Adipocyte (in vitro differentiated cells): ENCODE data around the gene PFN1.
A peak's percentile ranks its signal among the peaks of the same experiment; 100 is the strongest.

Source experiments
- DNase-seq: peaks from one replicate; pipeline ENCODE4 v3.0.0-alpha.2; 2015; ENCODE audit warnings: low read depth
- H3K27me3 ChIP-seq: replicated peaks from 2 replicates; pipeline ENCODE4 v1.7.0; 2013; ENCODE audit warnings: mild to moderate bottlenecking, low read length, moderate library complexity; ENCODE audit not compliant: control insufficient read depth, insufficient read depth
- H3K36me3 ChIP-seq: 2 replicates; pipeline ENCODE4 v1.7.0; 2013; ENCODE audit warnings: low read length, mild to moderate bottlenecking, moderate library complexity; ENCODE audit not compliant: control insufficient read depth, insufficient read depth, severe bottlenecking
- H3K4me1 ChIP-seq: 2 replicates; pipeline ENCODE4 v1.7.0; 2013; ENCODE audit warnings: mild to moderate bottlenecking, low read length, moderate library complexity; ENCODE audit not compliant: control insufficient read depth, insufficient read depth
- H3K4me3 ChIP-seq: 2 replicates; pipeline ENCODE4 v1.7.0; 2013; ENCODE audit warnings: mild to moderate bottlenecking, low read length, moderate library complexity
- H3K9ac ChIP-seq: 2 replicates; pipeline ENCODE4 v1.7.0; 2013; ENCODE audit warnings: mild to moderate bottlenecking, low read length, moderate library complexity
- H3K9me3 ChIP-seq: 2 replicates; pipeline ENCODE4 v1.7.0; 2013; ENCODE audit warnings: mild to moderate bottlenecking, low read length, moderate library complexity; ENCODE audit not compliant: control insufficient read depth

The PFN1 gene

DNA sequence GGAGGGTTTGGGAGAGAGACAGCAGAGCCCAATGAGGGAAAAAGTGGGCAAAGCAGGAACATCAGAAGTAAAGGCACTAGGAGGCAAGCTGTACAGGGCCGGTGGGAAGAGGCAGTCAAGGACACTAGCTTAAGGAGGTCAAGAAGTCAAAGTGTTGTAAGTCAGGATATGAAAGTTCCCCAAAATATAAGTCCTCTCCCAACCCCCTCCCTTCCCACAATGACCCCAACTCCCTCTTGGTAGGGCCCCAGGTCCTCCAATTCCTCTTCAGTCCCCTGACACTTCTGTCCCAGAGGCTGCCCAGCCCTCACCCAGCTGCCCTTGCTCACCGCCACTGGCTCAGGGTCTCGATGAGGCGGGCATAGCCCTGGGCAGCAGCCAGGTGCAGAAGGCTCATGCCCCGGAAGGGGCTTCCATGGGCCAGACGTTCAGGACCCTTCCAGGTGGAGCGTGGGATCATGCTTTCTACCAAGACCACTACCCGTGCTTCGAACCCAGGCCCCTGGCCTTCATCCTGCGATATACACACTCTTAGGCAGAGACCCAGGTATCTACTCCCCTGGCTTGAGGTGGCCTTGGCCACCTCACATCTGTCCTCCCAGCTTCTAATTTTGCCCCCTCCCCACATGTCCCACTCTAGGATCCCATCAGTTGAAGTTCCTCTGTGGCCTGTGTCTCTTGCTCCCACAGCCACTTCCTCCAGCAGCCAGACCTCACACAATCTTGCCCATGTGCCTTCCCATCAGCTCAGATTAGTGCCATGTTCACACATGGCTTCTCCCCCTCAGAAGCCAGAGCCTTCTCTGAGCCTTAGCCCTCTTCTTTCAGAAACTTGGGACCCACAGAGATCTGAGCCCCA, 25.2 kb upstream of the PFN1 start:
- peaks cover 57% of the 10 kb centered on the region for H3K36me3 ChIP-seq
- peaks cover 25% of the 10 kb centered on the region for H3K4me1 ChIP-seq
- no peaks in the 10 kb centered on the region for H3K27me3 ChIP-seq
- no peak overlapping the region for H3K9ac ChIP-seq
- no peaks in the 10 kb centered on the region for H3K9me3 ChIP-seq
- no peak overlapping the region for H3K4me3 ChIP-seq
- no peak for DNase-seq

DNA sequence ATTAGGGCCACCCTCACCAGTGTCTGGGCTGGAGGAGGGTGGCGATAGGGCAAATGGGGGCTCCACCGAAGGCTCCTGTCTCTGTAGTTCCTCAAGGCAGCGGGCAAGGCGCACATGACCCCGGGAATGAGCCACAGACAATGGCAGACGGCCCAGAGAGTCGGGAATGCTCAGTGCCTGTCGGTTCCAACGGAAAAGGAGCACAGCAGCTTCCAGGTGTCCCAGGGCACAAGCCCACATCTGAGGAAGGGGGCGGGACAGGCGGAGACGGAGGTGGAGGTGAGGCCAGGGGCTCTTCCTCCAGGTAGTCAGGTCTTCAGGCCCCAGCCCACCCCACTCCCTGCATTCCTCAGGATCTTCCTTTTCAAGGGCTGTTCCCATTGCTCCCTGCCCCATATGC, 24.4 kb upstream of the PFN1 start:
- Histone ChIP-seq H3K27me3 (no peaks in the 10 kb centered on the region), H3K4me1 (peaks cover 28% of the 10 kb centered on the region), H3K36me3 (peaks cover 50% of the 10 kb centered on the region), H3K9ac (no peak overlapping the region), H3K4me3 (no peak overlapping the region), H3K9me3 (no peaks in the 10 kb centered on the region)
- no peak for DNase-seq

DNA sequence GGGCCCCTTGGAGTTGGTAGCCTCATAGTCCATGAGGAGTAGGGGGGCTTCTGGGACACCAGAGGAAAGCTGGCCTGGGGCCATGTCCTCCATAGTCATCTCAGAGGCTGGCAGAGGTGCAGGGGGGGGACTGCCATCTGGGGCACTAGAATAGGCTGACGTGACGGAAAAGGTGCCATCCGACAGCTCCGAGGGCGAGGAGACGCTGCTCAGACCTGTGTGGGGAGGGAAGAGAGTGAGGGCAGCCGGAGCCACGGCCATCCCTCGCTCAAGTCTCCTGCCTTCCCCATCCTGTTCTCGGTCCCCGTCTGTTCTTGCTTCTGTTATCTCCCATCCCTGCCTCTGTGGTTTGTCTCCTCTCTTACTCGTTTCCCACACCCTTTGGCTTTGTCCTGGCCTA, 24.0 kb upstream of the PFN1 start:
- DNase-seq, result no peak
- peak overlapping the region; percentile 59 for H3K9ac ChIP-seq
- peaks cover 28% of the 10 kb centered on the region for H3K4me1 ChIP-seq
- peaks cover 46% of the 10 kb centered on the region for H3K36me3 ChIP-seq
- no peaks in the 10 kb centered on the region for H3K9me3 ChIP-seq
- H3K27me3 ChIP-seq, result no peaks in the 10 kb centered on the region
- H3K4me3 ChIP-seq, result no peak overlapping the region

GRCh38 chr17:4971826-4972225, 23.5 kb upstream of the PFN1 start:
- no peaks in the 10 kb centered on the region for H3K9me3 ChIP-seq
- no peak for DNase-seq
- no peaks in the 10 kb centered on the region for H3K27me3 ChIP-seq
- H3K4me3 ChIP-seq, result no peak overlapping the region
- H3K9ac ChIP-seq, result peak overlapping the region; percentile 59
- H3K36me3 ChIP-seq, result peaks cover 41% of the 10 kb centered on the region
- H3K4me1 ChIP-seq, result peaks cover 29% of the 10 kb centered on the region

- DNase-seq, result no peak
- Histone ChIP-seq H3K9me3 (no peaks in the 10 kb centered on the region), H3K4me1 (peaks cover 38% of the 10 kb centered on the region), H3K36me3 (peaks cover 36% of the 10 kb centered on the region), H3K9ac (peak overlapping the region; percentile 100), H3K27me3 (no peaks in the 10 kb centered on the region), H3K4me3 (peak overlapping the region; percentile 89)
Observed at GRCh38 chr17:4970273-4970672, 21.9 kb upstream of the PFN1 start.

GRCh38 chr17:4969551-4970173, 21.3 kb upstream of the PFN1 start:
- Histone ChIP-seq H3K4me1 (peaks cover 38% of the 10 kb centered on the region), H3K9me3 (no peaks in the 10 kb centered on the region), H3K9ac (peak overlapping the region; percentile 100), H3K4me3 (peak overlapping the region; percentile 89), H3K36me3 (peaks cover 37% of the 10 kb centered on the region), H3K27me3 (no peaks in the 10 kb centered on the region)
- DNase-seq, result peak; percentile 58

DNA sequence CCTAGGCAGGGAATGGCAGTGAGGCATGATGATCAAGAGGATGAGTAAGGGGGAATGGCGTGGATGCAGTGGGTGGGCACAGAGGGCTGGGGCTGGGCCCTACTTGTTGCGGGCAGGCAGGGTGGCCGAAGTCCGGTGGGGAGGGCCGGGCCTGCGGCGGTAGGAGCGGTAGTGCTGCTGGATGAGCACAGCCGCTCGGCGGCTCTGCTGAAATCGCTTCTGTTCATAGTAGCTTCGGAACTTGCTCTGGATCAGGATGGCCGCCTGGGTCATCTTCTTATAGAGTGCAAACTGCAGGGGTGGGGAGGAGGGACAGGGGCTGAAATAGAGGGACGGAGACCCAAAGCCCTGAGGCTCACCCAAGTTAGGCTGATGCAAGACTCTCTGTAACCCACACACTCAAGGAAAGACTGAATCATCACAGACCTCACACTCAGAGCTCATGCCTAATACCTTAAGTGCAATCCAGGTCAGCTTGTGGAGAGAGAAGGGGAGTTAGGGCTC, 20.8 kb upstream of the PFN1 start:
- H3K9ac ChIP-seq, result peak overlapping the region; percentile 100
- no peaks in the 10 kb centered on the region for H3K9me3 ChIP-seq
- H3K4me3 ChIP-seq, result peak overlapping the region; percentile 89
- H3K4me1 ChIP-seq, result peaks cover 38% of the 10 kb centered on the region
- peak; percentile 96 for DNase-seq
- H3K36me3 ChIP-seq, result peaks cover 33% of the 10 kb centered on the region
- no peaks in the 10 kb centered on the region for H3K27me3 ChIP-seq

DNA sequence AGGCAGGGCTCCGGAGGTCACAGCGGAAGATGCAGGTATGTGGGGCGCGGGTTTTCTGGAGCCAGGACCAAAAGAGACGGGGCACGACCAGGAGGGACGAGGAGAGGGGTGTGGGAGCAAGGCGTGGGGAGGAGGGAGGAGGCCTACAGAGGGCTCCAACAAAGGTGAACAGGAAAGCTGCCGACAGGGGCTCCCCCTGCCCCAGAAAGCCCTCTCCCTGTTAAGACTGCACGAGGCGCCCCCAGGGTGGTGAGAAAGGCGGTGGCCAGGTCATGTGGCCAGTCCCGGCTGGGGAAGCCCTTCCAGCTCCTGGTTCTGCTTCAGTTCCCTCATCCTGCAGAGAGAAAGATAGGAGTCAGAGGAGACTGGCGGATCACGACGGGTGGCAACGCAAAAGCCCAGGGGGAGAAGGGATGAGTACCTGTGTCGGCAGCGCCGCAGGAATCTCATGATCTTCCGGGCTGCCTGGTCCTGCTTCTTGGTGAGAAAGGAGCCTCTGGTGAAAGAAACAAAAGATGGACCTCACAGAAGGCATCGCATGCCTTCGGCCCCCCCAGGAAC, 20.2 kb upstream of the PFN1 start:
- no peaks in the 10 kb centered on the region for H3K9me3 ChIP-seq

GRCh38 chr17:4967539-4968485, 19.5 kb upstream of the PFN1 start, which contains the start of gene SPAG7:
SPAG7 (minus strand) TSS chr17:4967817; CDS start chr17:4967804, 13 bp downstream.
- Histone ChIP-seq H3K36me3 (peaks cover 23% of the 10 kb centered on the region), H3K9me3 (no peaks in the 10 kb centered on the region), H3K4me1 (peaks cover 38% of the 10 kb centered on the region), H3K4me3 (peak within 1 kb of the TSS; percentile 89), H3K27me3 (no peaks in the 10 kb centered on the region), H3K9ac (peak within 1 kb of the TSS; percentile 100)
- peak; percentile 98 for DNase-seq

More for the DNA sequence above, 20.2 kb upstream of the PFN1 start:
- DNase-seq, result peak; percentile 59
- peaks cover 27% of the 10 kb centered on the region for H3K36me3 ChIP-seq
- peaks cover 38% of the 10 kb centered on the region for H3K4me1 ChIP-seq
- H3K9ac ChIP-seq, result peak overlapping the region; percentile 100
- no peaks in the 10 kb centered on the region for H3K27me3 ChIP-seq
- peak overlapping the region; percentile 89 for H3K4me3 ChIP-seq

GRCh38 chr17:4966844-4967538, 18.7 kb upstream of the PFN1 start:
- Histone ChIP-seq H3K4me1 (peaks cover 38% of the 10 kb centered on the region), H3K4me3 (peak overlapping the region; percentile 89), H3K9ac (peak overlapping the region; percentile 100), H3K27me3 (no peaks in the 10 kb centered on the region), H3K36me3 (peaks cover 15% of the 10 kb centered on the region), H3K9me3 (no peaks in the 10 kb centered on the region)
- DNase-seq, result peak; percentile 99
